D721Med (cell line): ENCODE measurements around the gene EPB41L2.
"Not testable (repeated sequence)": the region's sequence is repeated elsewhere in the genome, so short reads cannot be mapped to it uniquely, and the experiment has no call there.

Source experiments
- DNase-seq: peaks from one replicate; pipeline ENCODE4 v3.0.0; 2011; ENCODE audit warnings: low spot score; ENCODE audit not compliant: insufficient read length
- FAIRE-seq: peaks from 2 replicates; lab custom pipeline; 2011; peaks lifted over from hg19 to GRCh38; lab: Jason Lieb, UNC
- TF ChIP-seq, protein P1 (sequence below): IDR thresholded peaks from 2 replicates; pipeline ENCODE4 v1.5.1; 2012; ENCODE audit warnings: mild to moderate bottlenecking, control low read depth; ENCODE audit not compliant: insufficient read depth; ENCODE audit errors: missing control alignments

The EPB41L2 gene

GRCh38 chr6:131096786-131097185 lies 33.7 kb upstream of the EPB41L2 start:
- TF ChIP-seq, protein P1, sequence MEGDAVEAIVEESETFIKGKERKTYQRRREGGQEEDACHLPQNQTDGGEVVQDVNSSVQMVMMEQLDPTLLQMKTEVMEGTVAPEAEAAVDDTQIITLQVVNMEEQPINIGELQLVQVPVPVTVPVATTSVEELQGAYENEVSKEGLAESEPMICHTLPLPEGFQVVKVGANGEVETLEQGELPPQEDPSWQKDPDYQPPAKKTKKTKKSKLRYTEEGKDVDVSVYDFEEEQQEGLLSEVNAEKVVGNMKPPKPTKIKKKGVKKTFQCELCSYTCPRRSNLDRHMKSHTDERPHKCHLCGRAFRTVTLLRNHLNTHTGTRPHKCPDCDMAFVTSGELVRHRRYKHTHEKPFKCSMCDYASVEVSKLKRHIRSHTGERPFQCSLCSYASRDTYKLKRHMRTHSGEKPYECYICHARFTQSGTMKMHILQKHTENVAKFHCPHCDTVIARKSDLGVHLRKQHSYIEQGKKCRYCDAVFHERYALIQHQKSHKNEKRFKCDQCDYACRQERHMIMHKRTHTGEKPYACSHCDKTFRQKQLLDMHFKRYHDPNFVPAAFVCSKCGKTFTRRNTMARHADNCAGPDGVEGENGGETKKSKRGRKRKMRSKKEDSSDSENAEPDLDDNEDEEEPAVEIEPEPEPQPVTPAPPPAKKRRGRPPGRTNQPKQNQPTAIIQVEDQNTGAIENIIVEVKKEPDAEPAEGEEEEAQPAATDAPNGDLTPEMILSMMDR = no peak
- no peak for DNase-seq
- FAIRE-seq = no peak

- TF ChIP-seq, protein P1 = no peak
- FAIRE-seq = no peak
Observed at GRCh38 chr6:131093334-131093733, 30.3 kb upstream of the EPB41L2 start.

GRCh38 chr6:131091944-131092343 lies 28.9 kb upstream of the EPB41L2 start:
- DNase-seq, FAIRE-seq: not testable (repeated sequence)

More at GRCh38 chr6:131093334-131093733, 30.3 kb upstream of the EPB41L2 start:
- no peak for DNase-seq

- DNase-seq, FAIRE-seq: not testable (repeated sequence)
Observed at GRCh38 chr6:131090339-131090738, 27.3 kb upstream of the EPB41L2 start.

- TF ChIP-seq, protein P1 = no peak
- FAIRE-seq (no peak), DNase-seq (no peak)
Observed at GRCh38 chr6:131084982-131085381, 21.9 kb upstream of the EPB41L2 start.

DNA sequence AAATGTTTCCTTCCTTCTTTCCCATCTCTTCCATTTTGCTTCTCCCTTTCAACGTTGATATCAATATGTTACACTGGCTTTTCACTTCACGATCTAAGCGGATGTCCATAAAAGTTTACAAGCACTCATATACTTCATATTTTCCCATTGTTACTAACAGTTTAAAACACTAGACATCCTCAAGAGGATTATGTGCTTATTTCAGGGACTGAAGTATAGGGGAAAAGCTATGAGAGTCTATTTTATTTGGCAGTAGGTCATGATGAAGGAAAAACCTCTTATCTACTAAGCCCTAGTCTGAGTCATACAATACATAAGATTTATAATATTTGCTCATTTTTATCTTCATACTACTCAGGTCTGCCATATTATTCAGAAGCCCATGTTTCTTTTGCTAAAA lies 20.6 kb upstream of the EPB41L2 start:
- FAIRE-seq (peak; percentile 78), DNase-seq (no peak)
- TF ChIP-seq, protein P1 = no peak

- TF ChIP-seq, protein P1 = no peak
- DNase-seq = no peak
- no peak for FAIRE-seq
Observed at GRCh38 chr6:131082335-131082734, 19.3 kb upstream of the EPB41L2 start.

DNA sequence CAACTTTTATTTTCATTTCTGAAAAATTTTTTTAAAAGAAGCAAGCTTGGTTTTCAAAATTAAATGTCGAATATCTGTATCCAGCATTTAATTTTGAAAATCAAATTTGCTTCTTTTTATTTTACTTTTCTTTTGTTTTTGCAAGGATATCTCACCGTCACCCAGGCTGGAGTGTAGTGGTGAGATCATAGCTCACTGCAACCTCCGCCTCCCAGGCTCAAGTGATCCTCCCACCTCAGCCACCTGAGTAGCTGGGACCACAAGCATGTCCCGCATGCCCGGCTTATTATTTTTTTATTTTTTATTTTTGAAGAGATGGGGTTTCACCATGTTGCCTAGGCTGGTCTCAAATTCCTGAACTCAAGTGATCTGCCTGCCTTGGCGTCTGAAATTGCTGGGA lies 17.0 kb upstream of the EPB41L2 start:
- DNase-seq (no peak), FAIRE-seq (no peak)
- TF ChIP-seq, protein P1 = no peak
